Stimulated activated CD8-positive, alpha-beta memory T cell treated with anti-CD3 and anti-CD28 coated beads, Interleukin-7, amount 100 ng/mL, for 24 hours (primary cell): ENCODE results near the gene SPEM3.

Source experiments
- DNase-seq: peaks from one replicate; pipeline ENCODE4 v3.0.0-alpha.2; 2020; ENCODE audit warnings: low read depth

SPEM3 gene

GRCh38 chr17:7403977-7404736 is 24.5 kb upstream of the SPEM3 start, which contains the start of gene TMEM256:
TSS of gene TMEM256 (minus strand) at chr17:7404097. CDS start at chr17:7404084, 13 bp downstream.
- peak; percentile 92 for DNase-seq

- DNase-seq: no peak
Measured at GRCh38 chr17:7404737-7405349, 23.8 kb upstream of the SPEM3 start.

- DNase-seq: no peak
Measured at GRCh38 chr17:7405350-7406234, 23.1 kb upstream of the SPEM3 start.

- no peak for DNase-seq
Measured at GRCh38 chr17:7406235-7406825, 22.3 kb upstream of the SPEM3 start.

- no peak for DNase-seq
Measured at GRCh38 chr17:7407082-7407481, 21.6 kb upstream of the SPEM3 start.

GRCh38 chr17:7407485-7408251 is 21.0 kb upstream of the SPEM3 start, which contains the start of gene NLGN2:
TSS of gene NLGN2 (plus strand) at chr17:7407845. CDS start at chr17:7408256, 411 bp downstream.
- DNase-seq: no peak

- no peak for DNase-seq
Measured at GRCh38 chr17:7408252-7408727, 20.4 kb upstream of the SPEM3 start.

GRCh38 chr17:7408863-7409262 is 19.8 kb upstream of the SPEM3 start:
- DNase-seq: no peak

GRCh38 chr17:7409716-7410115 is 18.9 kb upstream of the SPEM3 start:
- no peak for DNase-seq

GRCh38 chr17:7410634-7411426 is 17.8 kb upstream of the SPEM3 start:
- DNase-seq: no peak

GRCh38 chr17:7411427-7411750 is 17.3 kb upstream of the SPEM3 start:
- DNase-seq: no peak

GRCh38 chr17:7413346-7413985 is 15.2 kb upstream of the SPEM3 start:
- no peak for DNase-seq

- no peak for DNase-seq
Measured at GRCh38 chr17:7414837-7415236, 13.8 kb upstream of the SPEM3 start.

GRCh38 chr17:7415784-7416183 is 12.9 kb upstream of the SPEM3 start:
- DNase-seq: no peak

GRCh38 chr17:7416323-7416722 is 12.3 kb upstream of the SPEM3 start:
- no peak for DNase-seq

GRCh38 chr17:7417056-7417655 is 11.5 kb upstream of the SPEM3 start:
- no peak for DNase-seq

- DNase-seq: no peak
Measured at GRCh38 chr17:7418472-7419152, 10.0 kb upstream of the SPEM3 start.

GRCh38 chr17:7419819-7420610 is 8.6 kb upstream of the SPEM3 start, which contains the start of gene SPEM1:
TSS of gene SPEM1 (plus strand) at chr17:7420324. CDS start at chr17:7420385, 61 bp downstream.
- DNase-seq: no peak
